ENCODE results near the gene ACTL6B.
"Not testable (repeated sequence)": the region's sequence is repeated elsewhere in the genome, so short reads cannot be mapped to it uniquely, and the experiment has no call there.

The ACTL6B gene

DNA sequence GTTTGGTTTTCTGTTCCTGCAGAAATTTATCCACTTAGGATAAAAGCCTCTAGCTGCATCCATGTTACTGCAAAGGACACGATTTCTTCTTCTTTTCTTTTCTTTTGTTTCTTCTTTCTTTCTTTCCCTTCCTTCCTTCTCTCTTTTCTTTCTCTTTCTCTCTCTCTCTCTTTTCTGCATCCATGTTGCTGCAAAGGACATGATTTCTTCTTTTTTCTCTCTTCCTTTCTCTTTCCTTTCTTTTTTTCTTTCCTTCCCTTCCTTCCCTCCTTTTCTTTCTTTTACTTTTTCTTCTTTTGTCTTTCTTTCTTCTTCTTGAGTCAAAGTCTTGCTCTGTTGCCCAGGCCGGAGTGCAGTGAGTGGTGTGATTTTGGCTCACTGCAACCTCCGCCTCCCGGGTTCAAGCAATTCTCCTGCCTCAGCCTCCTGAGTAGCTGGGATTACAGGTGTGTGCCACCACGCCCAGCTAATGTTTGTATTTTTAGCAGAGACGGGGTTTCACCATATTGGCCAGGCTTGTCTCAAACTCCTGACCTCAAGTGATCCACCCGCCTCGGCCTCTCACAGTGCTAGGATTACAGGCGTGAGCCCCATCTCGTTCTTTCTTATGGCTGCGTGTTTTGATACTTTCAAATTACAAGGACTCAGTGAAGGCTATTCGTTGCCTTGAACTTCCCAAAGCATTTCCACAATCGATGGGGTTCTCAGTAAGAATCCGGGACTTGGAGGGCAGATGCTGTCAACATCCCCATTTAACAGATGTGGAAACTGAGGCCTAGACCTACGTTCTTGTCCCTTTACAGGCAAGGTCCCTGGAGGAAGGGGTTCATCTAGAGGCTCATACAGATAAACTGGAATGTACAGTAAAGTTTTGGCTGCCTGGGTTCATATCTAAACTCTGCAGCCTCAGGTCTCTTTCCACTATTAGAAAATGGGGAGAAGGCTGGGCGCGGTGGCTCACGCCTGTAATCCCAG lies 15.4 kb upstream of the ACTL6B start:
- DNase-seq, result no peak

DNA sequence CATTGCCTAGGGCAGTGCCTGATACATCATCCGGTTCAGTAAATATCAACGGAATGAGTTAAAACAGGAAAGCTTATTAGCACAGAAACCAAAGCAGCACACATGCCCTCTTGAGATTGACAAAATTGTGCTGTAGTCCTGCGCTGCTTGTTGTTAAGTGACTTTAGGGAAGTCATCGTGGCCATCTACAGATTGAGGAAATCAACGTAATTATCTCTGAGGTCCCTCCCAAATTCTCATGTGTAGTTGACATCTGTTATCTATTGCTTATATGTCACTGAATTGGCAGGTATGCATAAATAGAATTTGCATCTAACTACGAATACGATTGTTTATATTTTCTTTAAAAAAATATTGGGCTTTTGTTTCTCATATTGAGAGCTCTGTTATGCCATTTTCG lies 13.8 kb upstream of the ACTL6B start:
- DNase-seq, result no peak

DNA sequence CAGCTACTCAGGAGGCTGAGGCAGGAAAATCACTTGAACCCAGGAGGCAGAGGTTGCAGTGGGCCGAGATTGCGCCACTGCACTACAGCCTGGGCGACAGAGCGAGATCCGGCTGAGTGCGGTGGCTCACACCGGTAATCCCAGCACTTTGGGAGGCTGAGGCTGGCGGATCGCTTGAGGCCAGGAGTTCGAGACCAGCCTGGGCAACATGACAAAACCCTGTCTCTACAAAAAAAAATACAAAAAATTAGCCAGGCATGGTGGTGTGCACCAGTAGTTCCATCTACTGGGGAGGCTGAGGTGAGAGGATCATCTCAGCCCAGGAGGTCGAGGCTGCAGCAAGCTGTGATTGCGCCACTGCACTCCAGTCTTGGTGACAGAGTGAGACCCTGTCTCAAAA lies 12.9 kb upstream of the ACTL6B start:
- not testable (repeated sequence) for DNase-seq

DNA sequence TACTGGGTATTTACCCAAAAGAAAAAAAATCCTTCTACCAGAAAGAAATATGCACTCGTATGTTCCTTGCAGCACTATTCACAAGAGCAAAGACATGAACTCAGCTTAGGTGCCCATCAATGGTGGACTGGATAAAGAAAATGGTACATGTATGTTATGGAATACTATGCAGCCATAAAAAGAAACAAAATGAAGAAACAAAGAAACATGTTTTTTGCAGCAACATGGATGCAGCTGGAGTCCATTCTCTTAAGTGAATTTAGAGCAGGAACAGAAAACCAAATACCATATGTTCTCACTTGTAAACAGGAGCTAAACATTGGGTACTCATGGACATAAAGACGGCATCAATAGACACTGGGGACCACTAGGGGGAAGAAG lies 11.8 kb upstream of the ACTL6B start:
- no peak for DNase-seq

DNA sequence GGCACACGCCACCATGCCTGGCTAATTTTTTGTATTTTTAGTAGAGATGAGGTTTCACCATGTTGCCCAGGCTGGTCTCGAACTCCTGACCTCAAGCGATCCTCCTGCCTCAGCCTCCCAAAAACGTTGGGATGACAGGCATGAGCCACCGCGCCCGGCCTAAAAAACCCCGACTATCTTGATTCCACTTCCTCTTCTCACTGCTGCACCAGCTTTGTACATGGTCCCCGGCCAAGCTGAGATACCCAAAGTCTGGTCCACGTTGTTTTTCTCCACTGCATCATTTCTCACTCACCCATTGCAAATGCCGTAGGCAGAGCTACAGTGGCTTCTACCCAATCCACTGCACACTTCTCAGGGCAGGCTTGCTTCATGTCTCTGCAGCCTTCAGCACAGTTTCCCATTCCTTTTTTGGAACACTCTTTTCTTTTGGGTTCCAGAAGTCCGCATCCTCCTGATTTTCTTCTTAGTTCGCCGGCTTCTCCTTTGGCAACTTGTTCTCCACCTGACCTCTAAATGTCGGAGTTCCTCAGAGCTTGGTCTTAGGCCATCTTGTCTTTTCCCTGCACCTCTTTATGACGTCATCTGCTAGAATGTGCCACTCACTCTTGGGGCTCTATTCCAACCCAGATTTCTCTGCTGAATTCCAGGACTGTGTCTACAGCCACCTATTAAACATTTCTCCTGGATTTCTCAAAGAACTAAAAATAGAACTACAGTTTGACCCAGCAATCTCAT lies 11.3 kb upstream of the ACTL6B start:
- DNase-seq, result no peak

DNA sequence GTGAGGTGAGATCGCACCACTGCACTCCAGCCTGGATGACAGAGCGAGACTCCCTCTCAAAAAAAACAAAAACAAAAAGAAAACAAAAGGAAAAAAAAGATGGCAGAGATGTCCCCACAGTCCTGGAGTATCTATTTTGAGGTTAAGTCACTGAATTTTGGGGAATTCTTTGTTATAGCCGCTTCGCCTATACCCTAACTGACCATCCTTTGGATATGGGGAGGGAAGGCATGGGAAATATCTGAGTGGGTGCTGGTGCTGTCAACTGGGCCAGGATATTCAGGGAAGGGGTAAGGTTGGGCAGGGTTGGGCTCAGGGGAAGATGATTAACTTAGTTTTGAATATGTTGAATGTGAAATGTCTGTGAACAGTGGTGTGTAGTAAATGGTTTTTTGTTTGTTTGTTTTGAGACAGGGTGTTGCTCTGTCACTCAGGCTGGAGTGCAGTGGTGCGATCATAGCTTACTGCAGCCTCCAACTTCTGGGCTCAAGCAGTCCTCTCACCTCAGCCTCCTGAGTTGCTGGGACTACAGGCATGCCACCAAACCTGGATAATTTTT lies 9.0 kb upstream of the ACTL6B start:
- DNase-seq, result no peak

DNA sequence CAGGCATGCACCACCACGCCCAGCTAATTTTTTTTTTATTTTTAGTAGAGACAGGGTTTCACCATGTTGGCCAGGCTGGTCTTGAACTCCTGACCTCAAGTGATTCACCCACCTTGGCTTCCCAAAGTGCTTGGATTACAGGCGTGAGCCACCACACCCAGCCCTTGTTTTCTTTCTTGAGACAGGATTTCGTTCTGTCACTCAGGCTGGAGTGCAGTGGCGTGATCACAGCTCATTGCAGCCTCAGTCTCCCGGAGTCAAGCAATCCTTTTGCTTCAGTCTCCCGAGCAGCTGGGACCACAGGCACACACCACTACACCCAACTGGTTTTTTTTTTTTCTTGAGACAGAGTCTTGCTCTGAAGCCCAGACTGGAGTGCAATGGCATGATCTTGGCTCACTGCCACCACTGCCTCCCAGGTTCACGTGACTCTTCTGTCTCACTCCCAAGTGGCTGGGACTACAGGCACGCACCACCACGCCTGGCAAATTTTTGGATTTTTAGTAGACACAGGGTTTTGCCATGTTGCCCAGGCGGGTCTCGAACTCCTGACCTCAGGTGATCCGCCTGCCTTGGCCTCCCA lies 6.0 kb upstream of the ACTL6B start:
- DNase-seq, result peak; percentile 69

DNA sequence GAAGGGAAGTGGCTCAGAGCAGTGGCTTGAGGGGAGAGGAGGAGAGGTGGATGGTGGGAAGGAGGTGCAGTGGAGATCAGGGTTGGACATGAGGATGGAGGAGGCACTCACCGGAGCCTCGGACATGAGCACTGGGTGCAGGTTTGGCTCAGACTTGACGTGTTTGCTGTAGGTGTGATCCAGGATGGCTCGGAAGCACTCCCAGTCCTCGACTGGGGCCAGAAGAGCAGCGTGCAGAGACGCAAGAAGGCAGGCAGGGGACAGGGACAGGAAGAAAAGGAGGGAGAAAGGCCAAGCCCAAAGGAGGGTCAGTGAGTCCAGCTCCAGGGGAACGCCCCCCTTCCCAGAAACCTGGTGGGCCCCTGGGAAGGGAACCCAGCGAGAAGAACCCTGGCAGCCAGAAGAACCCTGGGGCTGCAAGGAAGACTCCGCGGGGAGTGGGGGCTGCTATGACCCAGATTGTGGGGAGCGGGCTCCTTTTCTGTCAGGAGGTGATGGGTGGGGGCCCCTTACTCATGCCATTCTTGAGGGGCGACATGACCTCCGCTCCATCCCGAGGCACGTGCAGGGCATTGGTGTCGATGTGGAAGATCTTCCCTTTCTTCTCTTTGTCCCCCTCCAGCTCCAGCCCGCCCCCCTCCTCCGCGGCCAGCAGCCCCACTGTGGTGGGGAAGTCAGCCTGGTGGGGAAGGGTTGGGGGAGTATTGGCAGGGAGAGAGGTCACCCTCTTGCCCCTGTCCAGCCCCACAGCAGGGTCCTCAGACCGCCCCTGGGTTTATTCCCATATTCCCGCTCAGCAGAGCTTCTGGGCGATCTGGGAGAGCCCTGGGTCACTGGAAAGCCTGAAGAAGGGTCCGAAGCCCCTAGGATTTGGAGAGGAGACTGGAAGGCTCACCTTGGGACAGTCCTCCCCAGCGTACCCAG lies 1.1 kb downstream of the ACTL6B start:
- DNase-seq, result no peak

DNA sequence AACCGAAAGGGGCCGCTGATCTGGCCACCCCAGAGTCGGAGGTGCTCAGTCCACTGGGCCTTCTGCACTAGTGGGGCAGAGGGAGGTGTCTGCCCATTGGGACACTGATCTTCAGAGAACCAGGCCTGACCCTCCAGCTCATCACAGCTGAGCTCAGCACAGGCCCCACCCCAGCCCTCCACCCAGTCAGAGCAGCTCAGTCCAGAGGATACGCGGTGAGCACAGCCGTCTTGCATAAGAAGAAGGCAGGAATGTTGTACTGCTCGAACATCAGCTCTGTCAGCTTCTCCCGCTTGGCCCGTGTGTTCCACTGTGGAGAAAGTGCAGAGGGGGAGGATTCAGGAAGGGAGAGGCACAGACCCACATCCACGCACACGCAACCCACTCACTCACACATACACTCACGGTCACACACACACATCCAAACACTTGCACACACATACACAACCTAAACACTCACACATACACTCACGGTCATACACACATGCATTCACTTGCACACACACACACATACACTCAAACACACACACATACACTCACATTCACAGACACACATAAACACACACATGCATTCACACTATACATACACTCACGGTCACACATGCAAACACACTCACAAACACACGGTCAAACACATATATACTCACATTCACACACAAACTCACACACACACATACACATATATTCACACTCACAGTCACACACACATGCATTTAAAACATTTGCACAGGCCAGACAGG lies 6.3 kb downstream of the ACTL6B start:
- no peak for DNase-seq

DNA sequence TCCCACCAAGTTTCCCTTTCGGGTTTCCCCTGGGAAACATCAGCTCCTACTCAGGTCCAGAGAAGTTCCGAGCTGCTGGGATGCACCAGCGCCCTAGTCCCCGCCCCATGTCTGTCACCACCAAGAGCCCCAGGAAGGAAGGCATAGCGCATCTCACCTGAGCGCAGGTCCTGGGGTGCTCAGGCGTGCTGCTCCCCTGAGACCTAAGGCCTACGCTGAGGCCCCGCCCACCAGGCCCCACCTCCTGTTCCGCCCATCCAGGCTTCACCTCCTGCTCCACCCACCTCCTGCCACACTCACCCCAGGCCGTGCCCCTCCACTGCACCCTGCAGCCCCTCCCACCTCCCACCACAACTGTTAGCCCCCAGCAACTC lies 13.7 kb downstream of the ACTL6B start:
- peak; percentile 90 for DNase-seq

DNA sequence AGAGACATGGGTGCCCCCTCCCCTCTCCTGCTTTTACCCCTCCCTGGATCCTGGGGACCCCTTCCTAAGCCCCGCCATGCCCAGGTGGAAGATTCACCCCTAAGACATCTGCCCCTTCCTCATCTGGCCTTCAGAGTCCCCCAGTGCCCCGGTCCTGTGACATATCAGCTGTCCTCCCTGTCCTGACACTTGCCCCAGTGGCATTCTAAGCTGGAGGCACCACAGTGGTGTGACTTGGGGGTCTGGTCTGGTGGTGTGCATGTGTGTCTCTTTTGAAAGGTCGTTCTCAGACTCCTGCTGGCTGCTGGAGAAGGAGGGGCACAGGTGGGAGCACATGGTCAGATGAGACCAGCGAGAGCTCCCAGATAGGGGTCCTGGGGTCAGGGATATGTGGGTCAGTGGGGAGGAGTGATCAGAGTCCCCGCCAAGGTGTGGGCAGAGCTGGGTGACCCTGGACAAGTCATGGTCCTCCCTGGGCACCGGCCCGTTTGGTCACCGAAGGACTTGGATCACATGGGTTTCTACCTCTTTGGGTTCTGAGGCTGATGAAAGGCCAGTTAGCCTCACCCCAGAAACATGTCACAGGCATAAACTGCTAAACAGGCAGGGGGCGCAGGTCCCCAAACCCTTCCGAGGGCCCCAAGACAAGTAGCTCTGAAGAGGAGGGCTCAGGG lies 14.3 kb downstream of the ACTL6B start:
- peak; percentile 67 for DNase-seq

DNA sequence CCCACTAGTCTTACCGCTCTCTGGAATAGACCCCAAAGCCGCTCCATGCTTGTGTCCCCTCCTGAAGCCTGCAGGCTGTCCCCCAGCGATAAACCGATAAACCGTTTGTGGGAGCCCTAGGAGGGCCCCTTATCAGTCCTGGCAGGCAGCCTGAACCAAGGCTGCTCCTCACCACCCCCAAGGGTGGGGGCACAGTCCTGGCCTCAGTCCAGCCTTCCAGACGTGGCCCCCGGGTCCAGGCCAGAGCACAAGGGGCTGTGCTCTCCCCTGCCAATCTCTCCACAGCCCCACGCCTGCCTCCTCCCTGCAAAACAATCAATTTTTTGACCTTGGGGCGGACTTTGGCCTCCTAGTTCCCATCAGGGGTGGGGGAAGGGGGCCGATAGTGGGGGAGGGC lies 14.8 kb downstream of the ACTL6B start, which contains the start of gene TFR2:
TSS of gene TFR2 (minus strand) at position 90 of the 397 bp plus-strand sequence. CDS start at position 47, 43 bp downstream.
- DNase-seq, result peak; percentile 100

DNA sequence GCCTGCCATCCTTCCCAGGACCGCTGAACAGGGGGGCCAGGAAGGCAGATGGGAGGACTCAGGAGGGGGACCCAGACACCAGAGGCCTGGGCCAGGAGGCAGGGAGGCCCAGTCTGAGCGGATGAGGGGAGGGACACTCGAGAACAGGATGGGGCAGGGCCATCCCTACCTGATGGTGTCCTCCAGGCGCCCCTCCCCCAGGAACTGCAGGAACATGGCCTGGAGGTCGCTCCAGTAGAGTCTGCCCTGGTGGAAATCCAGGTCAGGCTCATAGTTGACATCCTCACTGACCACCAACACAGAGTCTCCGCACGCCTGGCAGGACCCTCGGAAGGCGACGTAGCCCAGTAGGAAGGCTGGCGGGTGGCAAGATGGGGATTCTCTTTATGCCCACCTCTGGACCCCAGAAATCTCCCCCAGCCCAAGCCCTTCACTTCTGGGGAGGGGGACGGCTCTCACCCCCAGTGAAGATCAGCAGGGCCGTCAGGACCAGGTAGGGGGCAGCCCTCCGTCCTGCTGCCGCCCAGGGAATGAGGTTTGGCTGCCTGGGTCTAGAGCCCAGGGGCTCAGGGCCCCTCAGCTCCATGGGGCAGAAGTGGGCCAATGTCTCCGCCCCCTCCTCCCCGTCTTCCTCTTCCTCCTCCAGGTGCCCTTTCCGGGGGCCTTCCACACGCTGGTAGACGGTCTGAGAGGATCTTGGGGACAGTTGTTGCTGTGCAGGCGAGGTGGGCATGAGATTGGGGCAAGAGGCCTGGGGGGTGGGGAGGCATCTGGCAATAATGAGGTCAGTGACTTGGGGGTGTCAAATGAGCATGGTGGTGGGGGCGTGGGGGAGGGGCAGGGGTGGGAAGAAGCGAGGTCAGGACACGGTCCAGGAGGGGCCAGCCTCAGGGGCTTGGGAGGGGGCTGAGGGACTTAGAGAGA lies 15.5 kb downstream of the ACTL6B start:
- DNase-seq, result peak; percentile 87

DNA sequence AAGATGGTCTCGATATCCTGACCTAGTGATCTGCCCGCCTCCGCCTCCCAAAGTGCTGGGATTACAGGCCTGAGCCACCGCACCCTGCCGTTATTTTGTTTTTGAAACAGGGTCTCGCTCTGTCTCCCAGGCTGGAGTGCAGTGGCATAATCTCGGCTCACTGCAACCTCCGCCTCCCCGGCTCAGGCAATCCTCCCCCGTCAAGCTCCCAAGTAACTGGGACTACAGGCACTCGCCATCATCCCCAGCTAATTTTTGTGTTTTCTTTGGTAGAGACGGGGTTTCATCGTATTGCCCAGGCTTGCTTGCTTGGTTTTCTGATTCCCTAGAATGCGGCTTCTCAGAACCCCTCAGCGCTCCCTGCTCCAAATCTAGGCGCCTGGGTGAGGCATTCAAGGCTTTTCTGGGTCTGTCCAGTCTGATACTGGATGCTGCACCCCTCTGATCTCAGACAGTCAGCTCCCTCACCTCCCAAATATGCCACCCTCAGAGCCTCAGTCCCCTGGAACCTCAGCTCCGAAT lies 16.2 kb downstream of the ACTL6B start:
- peak; percentile 71 for DNase-seq

DNA sequence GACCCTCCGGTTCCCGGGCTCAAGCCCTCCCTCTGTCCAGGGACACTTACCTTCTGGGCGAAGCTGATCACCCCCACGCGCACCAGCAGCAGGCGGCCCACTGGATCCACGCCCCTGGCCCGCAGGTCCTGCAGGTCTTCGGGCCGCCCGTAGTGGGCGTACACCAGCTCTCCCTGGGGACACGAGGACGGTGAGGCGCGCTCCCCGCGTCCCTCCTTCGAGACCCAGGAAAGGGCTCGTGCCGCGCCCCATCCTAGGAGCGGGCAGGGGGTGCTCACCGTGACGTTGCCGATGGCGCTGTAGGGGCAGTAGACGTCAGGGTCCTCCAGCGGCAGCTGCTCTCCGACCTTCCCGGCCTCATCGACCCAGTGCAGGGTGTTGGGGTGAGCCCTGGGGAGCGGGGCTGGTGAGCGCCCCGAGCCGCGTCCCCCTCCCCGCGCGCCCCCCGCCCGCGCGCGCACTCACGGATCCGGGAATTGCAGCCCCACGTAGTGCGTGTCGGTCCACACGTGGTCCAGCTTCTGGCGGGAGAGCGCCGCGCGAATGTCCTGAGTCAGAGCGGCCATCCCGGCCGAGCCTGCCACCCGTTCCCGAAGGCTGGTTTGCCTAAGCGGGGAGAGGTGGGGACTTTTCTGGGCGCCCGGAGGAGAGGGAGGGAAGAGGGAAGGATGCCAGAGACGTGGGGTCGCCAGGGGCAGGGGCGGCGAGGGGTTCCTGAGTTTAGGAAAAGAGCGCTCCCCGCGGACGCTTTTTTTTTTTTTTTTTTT lies 23.1 kb downstream of the ACTL6B start:
- peak; percentile 67 for DNase-seq

DNA sequence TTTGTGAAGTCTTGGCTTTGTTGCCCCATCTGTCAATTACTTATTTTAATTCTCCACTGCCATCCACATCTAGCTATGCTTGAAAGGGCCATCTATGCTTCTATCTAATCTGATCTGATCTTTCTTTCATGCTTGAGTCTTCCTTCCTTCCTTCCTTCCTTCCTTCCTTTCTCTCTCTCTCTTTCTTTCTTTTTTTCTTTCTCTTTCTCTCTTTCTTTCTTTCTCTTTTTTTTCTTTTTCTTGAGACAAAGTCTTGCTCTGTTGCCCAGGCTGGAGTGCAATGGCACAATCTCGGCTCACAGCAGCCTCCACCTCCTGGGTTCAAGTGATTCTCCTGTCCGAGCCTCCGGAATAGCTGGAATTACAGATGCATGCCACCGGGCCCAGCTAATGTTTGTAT lies 26.2 kb downstream of the ACTL6B start:
- DNase-seq, result no peak

DNA sequence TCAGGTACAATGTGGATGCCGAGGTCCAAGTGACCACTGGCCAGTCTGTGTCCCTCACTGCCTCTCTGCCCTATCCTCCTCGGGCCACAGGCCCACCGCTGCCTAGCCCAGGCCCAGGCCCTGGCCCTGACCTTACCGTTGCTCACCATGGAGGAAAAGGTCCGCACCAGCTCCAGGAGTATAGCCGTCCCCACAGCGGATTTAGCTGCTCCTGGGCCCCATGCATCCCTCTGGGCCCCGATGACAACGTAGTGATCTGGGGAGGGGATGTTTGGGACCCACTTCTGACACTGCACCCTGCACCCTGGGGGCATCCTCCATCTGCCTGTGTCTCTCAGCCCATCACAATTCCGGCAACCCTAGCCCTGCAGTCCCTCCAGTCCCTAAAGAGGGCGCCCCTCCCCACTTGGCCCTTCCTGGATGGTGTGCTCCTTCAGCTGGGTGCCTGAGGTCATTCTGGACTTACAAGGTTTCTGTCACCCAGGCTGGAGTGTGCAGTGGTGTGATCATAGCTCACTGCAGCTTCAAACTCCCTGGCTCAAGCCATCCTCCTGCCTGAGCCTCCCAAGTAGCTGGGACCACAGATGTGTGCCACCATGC lies 27.0 kb downstream of the ACTL6B start:
- peak; percentile 73 for DNase-seq

DNA sequence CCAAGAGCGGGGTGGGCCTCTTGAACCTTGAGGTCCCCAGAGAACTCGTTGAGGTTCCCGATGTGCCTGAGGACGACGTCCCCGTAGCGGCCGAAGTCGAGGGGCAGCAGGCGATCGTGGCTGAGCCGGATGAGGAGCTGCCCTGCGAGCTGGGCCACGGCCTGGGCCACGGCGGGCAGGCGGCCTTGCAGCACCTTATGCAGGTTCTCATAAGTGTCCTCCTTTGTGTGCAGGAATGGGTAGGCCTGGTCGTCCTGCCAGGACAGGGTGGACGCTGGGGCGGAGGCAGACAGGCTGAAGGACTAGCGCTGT lies 29.1 kb downstream of the ACTL6B start:
- no peak for DNase-seq

Data from hematopoietic multipotent progenitor cell treated with erythropoietin and hydrocortisone succinate and interleukin-3 and kit ligand, for 8 days (in vitro differentiated cells).